SK-N-SH (cell line): ENCODE measurements around the gene TBXAS1. TPM values are rescaled to one million over a fixed set of nuclear protein-coding genes. Genes with fewer than 3 reads are reported as not detected.

Experiments
- CTCF ChIA-PET: fragments of 300-600, 350-600 bp; formaldehyde crosslinking; extraction: SDS; loops from one replicate; lab custom pipeline; 2021; lab: Yijun Ruan, JAX
- POLR2A ChIA-PET: fragments of 350-600 bp; sonication (Branson Sonifier 250); formaldehyde crosslinking; extraction: SDS; loops from one replicate; lab custom pipeline; 2020; ENCODE audit warnings: antibody characterized with exemption, inconsistent platforms; lab: Yijun Ruan, JAX
- DNase-seq: peaks from one replicate; pipeline ENCODE4 v3.0.0; 2012
- H2AFZ ChIP-seq: fragments of 200-600 bp; sonication (generic); 2 replicates; pipeline ENCODE4 v1.8.1; 2016; ENCODE audit warnings: antibody characterized with exemption, mild to moderate bottlenecking, low read depth
- H3F3A ChIP-seq: fragments of 200-600 bp; sonication (generic); replicated peaks from 2 replicates; pipeline ENCODE3; 2016; ENCODE audit warnings: antibody characterized with exemption, mild to moderate bottlenecking; ENCODE audit not compliant: insufficient read depth
- H3K27ac ChIP-seq, 2 experiments: fragments of 200-500 bp in 1 of 2; fragments of 200-600 bp in 1 of 2; sonication (Bioruptor generic) in 1 of 2; sonication (generic), shearing (Covaris generic) in 1 of 2; 2 replicates each; pipeline versions ENCODE4 v1.5.1 to v1.6.1; 2014 to 2016; ENCODE audit warnings: low read depth in 2 of 2, inconsistent platforms in 1 of 2, low read length in 1 of 2, mild to moderate bottlenecking in 1 of 2, mixed read lengths in 1 of 2
- H3K27me3 ChIP-seq: fragments of 200-600 bp; sonication (generic), shearing (Covaris generic); 2 replicates; pipeline ENCODE4 v1.6.1; 2016; ENCODE audit warnings: mixed run types; ENCODE audit not compliant: insufficient read depth
- H3K36me3 ChIP-seq, 2 experiments: fragments of 200-500 bp in 1 of 2; fragments of 200-600 bp in 1 of 2; sonication (Bioruptor generic) in 1 of 2; sonication (generic) in 1 of 2; replicated peaks in 1 of 2; 2 replicates each; pipeline versions ENCODE3 to v1.5.1; 2014 to 2016; ENCODE audit warnings: low read length in 1 of 2, mild to moderate bottlenecking in 1 of 2; ENCODE audit not compliant: insufficient read depth in 2 of 2, control insufficient read depth in 1 of 2
- H3K4me1 ChIP-seq, 2 experiments: fragments of 200-500 bp in 1 of 2; fragments of 200-600 bp in 1 of 2; sonication (Bioruptor generic) in 1 of 2; sonication (generic), shearing (Covaris generic) in 1 of 2; 2 replicates each; pipeline versions ENCODE4 v1.5.1 to v1.6.1; 2014 to 2016; ENCODE audit warnings: low read depth in 1 of 2, low read length in 1 of 2, mixed run types in 1 of 2; ENCODE audit not compliant: insufficient read depth in 2 of 2, control insufficient read depth in 1 of 2
- H3K4me2 ChIP-seq: fragments of 200-600 bp; sonication (generic), shearing (Covaris generic); 2 replicates; pipeline ENCODE4 v1.6.1; 2017; ENCODE audit warnings: mixed run types
- H3K4me3 ChIP-seq, 2 experiments: fragments of 200-500 bp in 1 of 2; fragments of 200-600 bp in 1 of 2; sonication (Bioruptor generic) in 1 of 2; sonication (generic), shearing (Covaris generic) in 1 of 2; 2 replicates each; pipeline versions ENCODE4 v1.5.1 to v1.8.1; 2014 to 2016; ENCODE audit warnings: low read depth in 2 of 2, inconsistent platforms in 1 of 2, low read length in 1 of 2, mild to moderate bottlenecking in 1 of 2, mixed read lengths in 1 of 2, moderate library complexity in 1 of 2
- H3K79me2 ChIP-seq: fragments of 200-600 bp; sonication (generic); 2 replicates; pipeline ENCODE4 v1.8.1; 2017; ENCODE audit warnings: mild to moderate bottlenecking; ENCODE audit not compliant: insufficient read depth
- H3K9ac ChIP-seq: fragments of 200-600 bp; sonication (generic); 2 replicates; pipeline ENCODE4 v1.6.1; 2017; ENCODE audit warnings: mixed run types
- H3K9me2 ChIP-seq: fragments of 200-600 bp; sonication (generic); 2 replicates; pipeline ENCODE4 v1.6.1; 2017; ENCODE audit warnings: mixed run types
- H3K9me3 ChIP-seq: fragments of 200-600 bp; sonication (generic); 2 replicates; pipeline ENCODE4 v1.6.1; 2017; ENCODE audit warnings: mixed run types, mild to moderate bottlenecking, moderate library complexity
- H4K20me1 ChIP-seq: fragments of 200-600 bp; sonication (generic); 2 replicates; pipeline ENCODE4 v1.6.1; 2017; ENCODE audit warnings: mild to moderate bottlenecking, mixed run types; ENCODE audit not compliant: insufficient read depth
- CHD2 ChIP-seq: fragments of 150-350 bp; IDR thresholded peaks from 2 replicates; pipeline ENCODE4 v1.6.1; 2018; ENCODE audit warnings: low read length; ENCODE audit not compliant: partially characterized antibody
- FOSL2 ChIP-seq: IDR thresholded peaks from 2 replicates; pipeline ENCODE4 v1.4.0; 2012; ENCODE audit warnings: low read depth, mild to moderate bottlenecking, moderate library complexity, borderline replicate concordance
- FOXM1 ChIP-seq: IDR thresholded peaks from 2 replicates; pipeline ENCODE4 v1.4.0; 2012; ENCODE audit warnings: low read depth, mild to moderate bottlenecking
- JUND ChIP-seq: IDR thresholded peaks from 2 replicates; pipeline ENCODE4 v1.4.0; 2012
- MEF2A ChIP-seq: IDR thresholded peaks from 2 replicates; pipeline ENCODE4 v1.4.0; 2012; ENCODE audit warnings: low read depth, borderline replicate concordance
- MXI1 ChIP-seq: IDR thresholded peaks from 2 replicates; pipeline ENCODE4 v1.6.1; 2012; ENCODE audit warnings: mild to moderate bottlenecking, low read depth, low read length, improper control_type of control experiment
- POLR2AphosphoS5 ChIP-seq: IDR thresholded peaks from 2 replicates; pipeline ENCODE4 v1.6.1; 2012; ENCODE audit warnings: low read depth, low read length
- RFX5 ChIP-seq: IDR thresholded peaks from 2 replicates; pipeline ENCODE4 v1.6.1; 2012; ENCODE audit warnings: mild to moderate bottlenecking, improper control_type of control experiment, low read length
- RXRA ChIP-seq: IDR thresholded peaks from 2 replicates; pipeline ENCODE4 v1.4.0; 2012; ENCODE audit warnings: low read depth, mild to moderate bottlenecking, borderline replicate concordance
- SIN3A ChIP-seq: IDR thresholded peaks from 2 replicates; pipeline ENCODE4 v1.6.1; 2012; ENCODE audit warnings: low read depth, mild to moderate bottlenecking, low read length, moderate library complexity, borderline replicate concordance
- TEAD4 ChIP-seq: IDR thresholded peaks from 2 replicates; pipeline ENCODE4 v1.4.0; 2012; ENCODE audit warnings: mild to moderate bottlenecking, borderline replicate concordance; ENCODE audit not compliant: insufficient read depth
- WGBS: methylation state at CpG from one replicate; pipeline ENCODE4 v1.1.6; 2017; ENCODE audit warnings: low lambda C conversion rate; 5-methylcytosine and 5-hydroxymethylcytosine counted together
- polyA plus RNA-seq, 3 experiments: library from polyadenylated mRNA; depleted of rRNA; stranded (reverse); fragments of >200 nt; gene quantifications; 2 replicates each; pipeline ENCODE4 v1.2.3, GENCODE V29; 2012
- TF ChIP-seq, protein P1 (sequence below): IDR thresholded peaks from 2 replicates; pipeline ENCODE4; 2012
- TF ChIP-seq, protein P2 (sequence below): fragments of 150-350 bp; IDR thresholded peaks from 2 replicates; pipeline ENCODE4 v1.6.1; 2016; ENCODE audit warnings: mild to moderate bottlenecking, low read depth, low read length
- TF ChIP-seq, protein P3 (sequence below): fragments of 150-350 bp; IDR thresholded peaks from 2 replicates; pipeline ENCODE4 v1.6.1; 2017; ENCODE audit warnings: antibody characterized with exemption, low read length, low read depth, borderline replicate concordance

Gene TBXAS1
- polyA plus RNA-seq, 1 of the 3 experiments (the other 2 are of a cell fraction): 4.4 TPM

GRCh38 chr7:139804571-139804970, 24.5 kb upstream of the TBXAS1 start:
- Histone ChIP-seq H3K27ac (no peak overlapping the region), H3K4me2 (no peak overlapping the region), H3K9me3 (no peaks in the 10 kb centered on the region), H3K4me1 (no peaks in the 10 kb centered on the region), H3K4me3 (no peak overlapping the region), H3K9me2 (no peaks in the 10 kb centered on the region), H3K9ac (no peak overlapping the region), H3K79me2 (no peaks in the 10 kb centered on the region), H3K36me3 (no peaks in the 10 kb centered on the region), H3F3A (peaks cover 5% of the 10 kb centered on the region), H2AFZ (no peak overlapping the region), H4K20me1 (no peaks in the 10 kb centered on the region), H3K27me3 (no peaks in the 10 kb centered on the region)
- ChIA-PET CTCF (interaction anchor here (1.0 kb wide), 1 partner anchor 196 kb away, joined by 3 read pairs; no protein-coding TSS in a partner anchor), POLR2A (no interaction called here)
- TF ChIP-seq POLR2AphosphoS5: no peak
- no peak for TF ChIP-seq RFX5
- TF ChIP-seq SIN3A: no peak
- WGBS: 95% methylated on average over 1 of the region's 1 CpG
- DNase-seq: no peak

GRCh38 chr7:139807009-139807408, 22.1 kb upstream of the TBXAS1 start:
- H3K36me3 ChIP-seq: no peaks in the 10 kb centered on the region
- H3K9me2 ChIP-seq: no peaks in the 10 kb centered on the region
- no peak for DNase-seq
- CTCF ChIA-PET: no interaction called here
- no peak overlapping the region for H2AFZ ChIP-seq
- H3K4me1 ChIP-seq: no peaks in the 10 kb centered on the region
- no peak for TF ChIP-seq MXI1
- TF ChIP-seq, protein P1, sequence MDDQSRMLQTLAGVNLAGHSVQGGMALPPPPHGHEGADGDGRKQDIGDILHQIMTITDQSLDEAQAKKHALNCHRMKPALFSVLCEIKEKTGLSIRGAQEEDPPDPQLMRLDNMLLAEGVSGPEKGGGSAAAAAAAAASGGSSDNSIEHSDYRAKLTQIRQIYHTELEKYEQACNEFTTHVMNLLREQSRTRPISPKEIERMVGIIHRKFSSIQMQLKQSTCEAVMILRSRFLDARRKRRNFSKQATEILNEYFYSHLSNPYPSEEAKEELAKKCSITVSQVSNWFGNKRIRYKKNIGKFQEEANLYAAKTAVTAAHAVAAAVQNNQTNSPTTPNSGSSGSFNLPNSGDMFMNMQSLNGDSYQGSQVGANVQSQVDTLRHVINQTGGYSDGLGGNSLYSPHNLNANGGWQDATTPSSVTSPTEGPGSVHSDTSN: no peak
- no peak for TF ChIP-seq JUND
- TF ChIP-seq TEAD4: no peak
- TF ChIP-seq FOXM1: no peak
- no peak for TF ChIP-seq FOSL2
- TF ChIP-seq CHD2: no peak
- TF ChIP-seq, protein P2, sequence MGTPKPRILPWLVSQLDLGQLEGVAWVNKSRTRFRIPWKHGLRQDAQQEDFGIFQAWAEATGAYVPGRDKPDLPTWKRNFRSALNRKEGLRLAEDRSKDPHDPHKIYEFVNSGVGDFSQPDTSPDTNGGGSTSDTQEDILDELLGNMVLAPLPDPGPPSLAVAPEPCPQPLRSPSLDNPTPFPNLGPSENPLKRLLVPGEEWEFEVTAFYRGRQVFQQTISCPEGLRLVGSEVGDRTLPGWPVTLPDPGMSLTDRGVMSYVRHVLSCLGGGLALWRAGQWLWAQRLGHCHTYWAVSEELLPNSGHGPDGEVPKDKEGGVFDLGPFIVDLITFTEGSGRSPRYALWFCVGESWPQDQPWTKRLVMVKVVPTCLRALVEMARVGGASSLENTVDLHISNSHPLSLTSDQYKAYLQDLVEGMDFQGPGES: no peak
- TF ChIP-seq MEF2A: no peak
- TF ChIP-seq, protein P3, sequence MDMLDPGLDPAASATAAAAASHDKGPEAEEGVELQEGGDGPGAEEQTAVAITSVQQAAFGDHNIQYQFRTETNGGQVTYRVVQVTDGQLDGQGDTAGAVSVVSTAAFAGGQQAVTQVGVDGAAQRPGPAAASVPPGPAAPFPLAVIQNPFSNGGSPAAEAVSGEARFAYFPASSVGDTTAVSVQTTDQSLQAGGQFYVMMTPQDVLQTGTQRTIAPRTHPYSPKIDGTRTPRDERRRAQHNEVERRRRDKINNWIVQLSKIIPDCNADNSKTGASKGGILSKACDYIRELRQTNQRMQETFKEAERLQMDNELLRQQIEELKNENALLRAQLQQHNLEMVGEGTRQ: no peak
- TF ChIP-seq RXRA: no peak
- no peaks in the 10 kb centered on the region for H4K20me1 ChIP-seq
- no peaks in the 10 kb centered on the region for H3K79me2 ChIP-seq
- H3K9ac ChIP-seq: no peak overlapping the region
- H3K4me3 ChIP-seq: no peak overlapping the region
- H3K4me2 ChIP-seq: no peak overlapping the region
- H3K27me3 ChIP-seq: no peaks in the 10 kb centered on the region
- POLR2A ChIA-PET: no interaction called here
- H3K27ac ChIP-seq: no peak overlapping the region
- no peaks in the 10 kb centered on the region for H3K9me3 ChIP-seq
- 67% methylated on average over 3 of the region's 3 CpGs for WGBS
- H3F3A ChIP-seq: no peaks in the 10 kb centered on the region
